ENCODE data around the gene FAM168A. TPM values are rescaled to one million over a fixed set of nuclear protein-coding genes. Genes with fewer than 3 reads are reported as not detected.

The FAM168A gene
- total and polyA plus RNA-seq, 9 of the 15 experiments (the other 6 are each of a cell fraction or from before 2014, with no cell fraction given): 0.44 to 7.2 (median 2.9) TPM

- TF ChIP-seq, protein P1, sequence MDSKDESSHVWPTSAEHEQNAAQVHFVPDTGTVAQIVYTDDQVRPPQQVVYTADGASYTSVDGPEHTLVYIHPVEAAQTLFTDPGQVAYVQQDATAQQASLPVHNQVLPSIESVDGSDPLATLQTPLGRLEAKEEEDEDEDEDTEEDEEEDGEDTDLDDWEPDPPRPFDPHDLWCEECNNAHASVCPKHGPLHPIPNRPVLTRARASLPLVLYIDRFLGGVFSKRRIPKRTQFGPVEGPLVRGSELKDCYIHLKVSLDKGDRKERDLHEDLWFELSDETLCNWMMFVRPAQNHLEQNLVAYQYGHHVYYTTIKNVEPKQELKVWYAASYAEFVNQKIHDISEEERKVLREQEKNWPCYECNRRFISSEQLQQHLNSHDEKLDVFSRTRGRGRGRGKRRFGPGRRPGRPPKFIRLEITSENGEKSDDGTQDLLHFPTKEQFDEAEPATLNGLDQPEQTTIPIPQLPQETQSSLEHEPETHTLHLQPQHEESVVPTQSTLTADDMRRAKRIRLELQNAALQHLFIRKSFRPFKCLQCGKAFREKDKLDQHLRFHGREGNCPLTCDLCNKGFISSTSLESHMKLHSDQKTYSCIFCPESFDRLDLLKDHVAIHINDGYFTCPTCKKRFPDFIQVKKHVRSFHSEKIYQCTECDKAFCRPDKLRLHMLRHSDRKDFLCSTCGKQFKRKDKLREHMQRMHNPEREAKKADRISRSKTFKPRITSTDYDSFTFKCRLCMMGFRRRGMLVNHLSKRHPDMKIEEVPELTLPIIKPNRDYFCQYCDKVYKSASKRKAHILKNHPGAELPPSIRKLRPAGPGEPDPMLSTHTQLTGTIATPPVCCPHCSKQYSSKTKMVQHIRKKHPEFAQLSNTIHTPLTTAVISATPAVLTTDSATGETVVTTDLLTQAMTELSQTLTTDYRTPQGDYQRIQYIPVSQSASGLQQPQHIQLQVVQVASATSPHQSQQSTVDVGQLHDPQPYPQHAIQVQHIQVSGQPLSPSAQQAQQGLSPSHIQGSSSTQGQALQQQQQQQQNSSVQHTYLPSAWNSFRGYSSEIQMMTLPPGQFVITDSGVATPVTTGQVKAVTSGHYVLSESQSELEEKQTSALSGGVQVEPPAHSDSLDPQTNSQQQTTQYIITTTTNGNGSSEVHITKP (IDR thresholded peaks at IDR 0.05; ENCODE audit: partially characterized antibody): peak; percentile 12
- TF ChIP-seq SIX5 (IDR thresholded peaks at IDR 0.05; ENCODE audit: borderline replicate concordance in 1 of 2, insufficient read depth in 1 of 2, low read depth in 1 of 2, low read length in 2 of 2): peak; percentile 48 to 56; a peak in 3 of 4 replicates
- no peak for TF ChIP-seq TRIM28 (IDR thresholded peaks at IDR 0.05)
- peak; percentile 85 for TF ChIP-seq CREB1 (IDR thresholded peaks at IDR 0.05)
- TF ChIP-seq CREB1 (CRISPR knock-in tag; IDR thresholded peaks at IDR 0.05): peak; percentile 70
These were observed 49.7 kb upstream of the FAM168A start (continued) for GRCh38 chr11:73647459-73648100.
